ENCODE measurements around the gene PDCD10.
A peak's percentile ranks its signal among the peaks of the same experiment; 100 is the strongest.

Gene PDCD10

DNA sequence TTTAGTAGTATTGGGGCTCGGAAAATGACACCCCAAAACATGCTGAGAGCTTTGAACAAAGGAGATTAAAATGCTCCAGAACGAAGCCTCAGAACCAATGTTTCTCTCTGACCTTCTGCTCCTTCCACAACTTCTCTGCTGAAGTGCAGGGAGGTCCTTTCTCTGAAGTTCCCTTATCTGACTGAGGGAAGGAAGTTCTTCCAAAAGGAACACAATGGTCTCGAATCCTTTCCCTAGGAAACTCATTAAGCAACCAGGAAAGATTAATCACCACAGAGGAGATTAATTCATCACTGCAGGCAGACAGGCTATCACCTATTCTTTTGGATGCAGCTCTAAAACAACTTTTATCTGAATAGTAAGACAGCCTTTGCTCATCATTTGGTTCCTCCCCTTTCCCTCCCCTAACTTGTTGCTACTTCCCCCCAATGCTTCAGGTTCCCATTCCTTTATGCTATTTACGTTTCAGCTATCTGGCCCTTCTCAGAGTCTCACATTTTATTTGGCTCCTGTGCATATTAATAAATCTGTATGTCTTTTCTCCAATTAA, 62.7 kb downstream of the PDCD10 start:
- POLR2A ChIA-PET = no interaction called here
- Histone ChIP-seq H3K27ac (ENCODE audit: extremely low read depth, low read depth, low read length) (no peak overlapping the region), H3K36me3 (ENCODE audit: control insufficient read depth in 2 of 2, insufficient read depth in 1 of 2, low read length in 2 of 2) (peaks cover 5 to 31% of the 10 kb centered on the region in 2 experiments; a peak in 2 of 3 replicates), H3K4me1 (ENCODE audit: control insufficient read depth, insufficient read depth, low read length) (no peaks in the 10 kb centered on the region), H3K4me3 (ENCODE audit: low read depth, low read length) (no peak overlapping the region), H3K9me3 (ENCODE audit: control insufficient read depth, insufficient read depth, low read depth, low read length) (no peaks in the 10 kb centered on the region)
- TF ChIP-seq ZNF530 (tag by site-specific recombination; IDR thresholded peaks at IDR 0.05; ENCODE audit: low read depth) = peak; percentile 98
- no peak for TF ChIP-seq OVOL3 (tag by site-specific recombination; IDR thresholded peaks at IDR 0.05)
- 0 out of 2 replicates have a peak, but pooled peaks have one; percentile 33 for TF ChIP-seq SCRT2 (tag by site-specific recombination; IDR thresholded peaks at IDR 0.05)
- CTCF ChIA-PET = interaction anchor here (0.9 to 1.1 kb wide), 2 partner anchors 11 to 13 kb away, joined by 3 to 4 read pairs; no protein-coding TSS in a partner anchor

- Histone ChIP-seq H3K4me3 (ENCODE audit: low read depth, low read length) (no peak overlapping the region), H3K4me1 (ENCODE audit: control insufficient read depth, insufficient read depth, low read length) (no peaks in the 10 kb centered on the region), H3K27ac (ENCODE audit: extremely low read depth, low read depth, low read length) (no peak overlapping the region), H3K36me3 (ENCODE audit: control insufficient read depth in 2 of 2, insufficient read depth in 1 of 2, low read length in 2 of 2) (peaks cover 0 to 15% of the 10 kb centered on the region in 2 experiments; a peak in 1 of 3 replicates), H3K9me3 (ENCODE audit: control insufficient read depth, insufficient read depth, low read depth, low read length) (no peaks in the 10 kb centered on the region)
- POLR2A ChIA-PET = no interaction called here
- TF ChIP-seq ZNF140 (tag by site-specific recombination; IDR thresholded peaks at IDR 0.05) (no peak), ZNF792 (tag by site-specific recombination; IDR thresholded peaks at IDR 0.05) (no peak), ZBTB1 (tag by site-specific recombination; IDR thresholded peaks at IDR 0.05) (no peak), ZNF121 (tag by site-specific recombination; IDR thresholded peaks at IDR 0.05) (no peak), ZNF146 (tag by site-specific recombination; IDR thresholded peaks at IDR 0.05) (no peak), ZNF324 (tag by site-specific recombination; IDR thresholded peaks at IDR 0.05) (no peak), TSHZ1 (tag by site-specific recombination; IDR thresholded peaks at IDR 0.05; ENCODE audit: borderline replicate concordance) (no peak), MEIS1 (CRISPR knock-in tag; IDR thresholded peaks at IDR 0.05; ENCODE audit: borderline replicate concordance) (no peak), ZBTB26 (tag by site-specific recombination; optimal IDR thresholded peaks at IDR 0.05) (no peak), ZNF626 (tag by site-specific recombination; IDR thresholded peaks at IDR 0.05) (no peak), ZNF169 (tag by site-specific recombination; IDR thresholded peaks at IDR 0.05) (no peak), ZBTB48 (tag by site-specific recombination; IDR thresholded peaks at IDR 0.05) (no peak), ZNF837 (tag by site-specific recombination; IDR thresholded peaks at IDR 0.05) (no peak), BCL11B (tag by site-specific recombination; IDR thresholded peaks at IDR 0.05; ENCODE audit: low read depth) (no peak)
- TF ChIP-seq, protein P1, sequence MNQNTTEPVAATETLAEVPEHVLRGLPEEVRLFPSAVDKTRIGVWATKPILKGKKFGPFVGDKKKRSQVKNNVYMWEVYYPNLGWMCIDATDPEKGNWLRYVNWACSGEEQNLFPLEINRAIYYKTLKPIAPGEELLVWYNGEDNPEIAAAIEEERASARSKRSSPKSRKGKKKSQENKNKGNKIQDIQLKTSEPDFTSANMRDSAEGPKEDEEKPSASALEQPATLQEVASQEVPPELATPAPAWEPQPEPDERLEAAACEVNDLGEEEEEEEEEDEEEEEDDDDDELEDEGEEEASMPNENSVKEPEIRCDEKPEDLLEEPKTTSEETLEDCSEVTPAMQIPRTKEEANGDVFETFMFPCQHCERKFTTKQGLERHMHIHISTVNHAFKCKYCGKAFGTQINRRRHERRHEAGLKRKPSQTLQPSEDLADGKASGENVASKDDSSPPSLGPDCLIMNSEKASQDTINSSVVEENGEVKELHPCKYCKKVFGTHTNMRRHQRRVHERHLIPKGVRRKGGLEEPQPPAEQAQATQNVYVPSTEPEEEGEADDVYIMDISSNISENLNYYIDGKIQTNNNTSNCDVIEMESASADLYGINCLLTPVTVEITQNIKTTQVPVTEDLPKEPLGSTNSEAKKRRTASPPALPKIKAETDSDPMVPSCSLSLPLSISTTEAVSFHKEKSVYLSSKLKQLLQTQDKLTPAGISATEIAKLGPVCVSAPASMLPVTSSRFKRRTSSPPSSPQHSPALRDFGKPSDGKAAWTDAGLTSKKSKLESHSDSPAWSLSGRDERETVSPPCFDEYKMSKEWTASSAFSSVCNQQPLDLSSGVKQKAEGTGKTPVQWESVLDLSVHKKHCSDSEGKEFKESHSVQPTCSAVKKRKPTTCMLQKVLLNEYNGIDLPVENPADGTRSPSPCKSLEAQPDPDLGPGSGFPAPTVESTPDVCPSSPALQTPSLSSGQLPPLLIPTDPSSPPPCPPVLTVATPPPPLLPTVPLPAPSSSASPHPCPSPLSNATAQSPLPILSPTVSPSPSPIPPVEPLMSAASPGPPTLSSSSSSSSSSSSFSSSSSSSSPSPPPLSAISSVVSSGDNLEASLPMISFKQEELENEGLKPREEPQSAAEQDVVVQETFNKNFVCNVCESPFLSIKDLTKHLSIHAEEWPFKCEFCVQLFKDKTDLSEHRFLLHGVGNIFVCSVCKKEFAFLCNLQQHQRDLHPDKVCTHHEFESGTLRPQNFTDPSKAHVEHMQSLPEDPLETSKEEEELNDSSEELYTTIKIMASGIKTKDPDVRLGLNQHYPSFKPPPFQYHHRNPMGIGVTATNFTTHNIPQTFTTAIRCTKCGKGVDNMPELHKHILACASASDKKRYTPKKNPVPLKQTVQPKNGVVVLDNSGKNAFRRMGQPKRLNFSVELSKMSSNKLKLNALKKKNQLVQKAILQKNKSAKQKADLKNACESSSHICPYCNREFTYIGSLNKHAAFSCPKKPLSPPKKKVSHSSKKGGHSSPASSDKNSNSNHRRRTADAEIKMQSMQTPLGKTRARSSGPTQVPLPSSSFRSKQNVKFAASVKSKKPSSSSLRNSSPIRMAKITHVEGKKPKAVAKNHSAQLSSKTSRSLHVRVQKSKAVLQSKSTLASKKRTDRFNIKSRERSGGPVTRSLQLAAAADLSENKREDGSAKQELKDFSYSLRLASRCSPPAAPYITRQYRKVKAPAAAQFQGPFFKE (tag by site-specific recombination; IDR thresholded peaks at IDR 0.05; ENCODE audit: borderline replicate concordance) = no peak
- CTCF ChIA-PET = interaction anchor here (0.7 to 1.1 kb wide), 2 partner anchors 14 to 893 kb away, joined by 3 to 4 read pairs; no protein-coding TSS in a partner anchor
Measured at GRCh38 chr3:167669699-167670098, 65.0 kb downstream of the PDCD10 start.
